Tibial nerve (tissue), 4 donors: ENCODE data around the gene ZNF335. TPM values are rescaled to one million over a fixed set of nuclear protein-coding genes. Genes with fewer than 3 reads are reported as not detected.
A peak's percentile ranks its signal among the peaks of the same experiment; 100 is the strongest.

Source experiments
- DNase-seq, 2 donors: peaks; one replicate each; pipeline ENCODE4 v3.0.0-alpha.2; 2019; ENCODE audit warnings: low spot score in 2 of 2
- H3K27ac ChIP-seq, 4 donors: fragments of 200-600 bp; sonication (generic) in 3 of 4; one replicate each; pipeline ENCODE4 v1.5.1; 2017 to 2019; ENCODE audit warnings: mild to moderate bottlenecking in 1 of 4
- H3K27me3 ChIP-seq, 2 donors: fragments of 200-600 bp; sonication (generic) in 1 of 2; one replicate each; pipeline versions ENCODE4 v1.5.1 to v1.6.0; 2017 to 2019
- H3K36me3 ChIP-seq, 3 donors: fragments of 200-600 bp; sonication (generic); one replicate each; pipeline ENCODE4 v1.5.1; 2018 to 2019
- H3K4me1 ChIP-seq, 4 donors: fragments of 200-600 bp; sonication (generic) in 3 of 4; one replicate each; pipeline ENCODE4 v1.5.1; 2017 to 2019
- H3K4me3 ChIP-seq, 4 donors: fragments of 200-600 bp; sonication (generic) in 3 of 4; one replicate each; pipeline ENCODE4 v1.5.1; 2017 to 2019; ENCODE audit warnings: mild to moderate bottlenecking in 1 of 4, moderate library complexity in 1 of 4
- H3K9me3 ChIP-seq, 4 donors: fragments of 200-600 bp; sonication (generic) in 3 of 4; one replicate each; pipeline ENCODE4 v1.5.1; 2017 to 2019
- EP300 ChIP-seq, 2 donors: sonication (generic); formaldehyde crosslinking; IDR thresholded peaks; one replicate each; pipeline ENCODE4 v1.6.1; 2017; ENCODE audit warnings: antibody characterized with exemption in 2 of 2, mild to moderate bottlenecking in 1 of 2
- POLR2A ChIP-seq, 2 donors: fragments of 450-650 bp; IDR thresholded peaks; one replicate each; pipeline ENCODE4 v1.6.1; 2017; ENCODE audit warnings: antibody characterized with exemption in 2 of 2, mild to moderate bottlenecking in 2 of 2, moderate library complexity in 2 of 2
- WGBS, 2 donors: methylation state at CpG; one replicate each; pipeline ENCODE4 v1.1.5; 2018; 5-methylcytosine and 5-hydroxymethylcytosine counted together
- total RNA-seq, 4 donors: library from RNA; depleted of rRNA; stranded (reverse); fragments of >200 nt; gene quantifications; one replicate each; pipeline ENCODE4 v1.1.0, GENCODE V29; 2016
- TF ChIP-seq, protein P1 (sequence below), 5 experiments: fragments of 200-600 bp in 3 of 5; fragments of 450-650 bp in 2 of 5; sonication (generic) in 3 of 5; IDR thresholded peaks; one replicate each; pipeline ENCODE4 v1.5.1; 2016 to 2019; ENCODE audit warnings: antibody characterized with exemption in 5 of 5, mild to moderate bottlenecking in 3 of 5, moderate library complexity in 2 of 5

ZNF335 gene
- total RNA-seq, 4 donors from 2014 or later: 24.3 to 42.3 (median 28.6) TPM

GRCh38 chr20:45947110-45947866 lies 24.7 kb downstream of the ZNF335 start:
- Histone ChIP-seq H3K27me3 (no peaks in the 10 kb centered on the region), H3K27ac (peak overlapping the region in 2 of 4 donors; percentile 72 to 82), H3K4me3 (no peak overlapping the region), H3K36me3 (peaks cover 3 to 100% (median 68%) of the 10 kb centered on the region in 3 donors), H3K4me1 (peaks cover 0 to 26% (median 2%) of the 10 kb centered on the region in 4 donors), H3K9me3 (no peaks in the 10 kb centered on the region)
- no peak for DNase-seq
- no peak for TF ChIP-seq POLR2A (IDR thresholded peaks at IDR 0.05)
- TF ChIP-seq, protein P1, sequence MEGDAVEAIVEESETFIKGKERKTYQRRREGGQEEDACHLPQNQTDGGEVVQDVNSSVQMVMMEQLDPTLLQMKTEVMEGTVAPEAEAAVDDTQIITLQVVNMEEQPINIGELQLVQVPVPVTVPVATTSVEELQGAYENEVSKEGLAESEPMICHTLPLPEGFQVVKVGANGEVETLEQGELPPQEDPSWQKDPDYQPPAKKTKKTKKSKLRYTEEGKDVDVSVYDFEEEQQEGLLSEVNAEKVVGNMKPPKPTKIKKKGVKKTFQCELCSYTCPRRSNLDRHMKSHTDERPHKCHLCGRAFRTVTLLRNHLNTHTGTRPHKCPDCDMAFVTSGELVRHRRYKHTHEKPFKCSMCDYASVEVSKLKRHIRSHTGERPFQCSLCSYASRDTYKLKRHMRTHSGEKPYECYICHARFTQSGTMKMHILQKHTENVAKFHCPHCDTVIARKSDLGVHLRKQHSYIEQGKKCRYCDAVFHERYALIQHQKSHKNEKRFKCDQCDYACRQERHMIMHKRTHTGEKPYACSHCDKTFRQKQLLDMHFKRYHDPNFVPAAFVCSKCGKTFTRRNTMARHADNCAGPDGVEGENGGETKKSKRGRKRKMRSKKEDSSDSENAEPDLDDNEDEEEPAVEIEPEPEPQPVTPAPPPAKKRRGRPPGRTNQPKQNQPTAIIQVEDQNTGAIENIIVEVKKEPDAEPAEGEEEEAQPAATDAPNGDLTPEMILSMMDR (IDR thresholded peaks at IDR 0.05): no peak
- TF ChIP-seq EP300 (IDR thresholded peaks at IDR 0.05): no peak
- 78 to 79% methylated on average over 24 to 28 of the region's 29 CpGs for WGBS, 2 donors

GRCh38 chr20:45946149-45946970 lies 25.6 kb downstream of the ZNF335 start:
- Histone ChIP-seq H3K27me3 (no peaks in the 10 kb centered on the region), H3K36me3 (peaks cover 0 to 100% (median 60%) of the 10 kb centered on the region in 3 donors), H3K9me3 (no peaks in the 10 kb centered on the region), H3K27ac (peak overlapping the region in 3 of 4 donors; percentile 30 to 82 (median 72)), H3K4me1 (peaks cover 0 to 26% (median 2%) of the 10 kb centered on the region in 4 donors), H3K4me3 (no peak overlapping the region)
- 72 to 85% methylated on average over 15 to 20 of the region's 20 CpGs for WGBS, 2 donors
- peak in 1 of 2 donors; percentile 88 for DNase-seq
- TF ChIP-seq, protein P1 (IDR thresholded peaks at IDR 0.05): no peak
- peak in 1 of 2 donors; percentile 18 for TF ChIP-seq POLR2A (IDR thresholded peaks at IDR 0.05)
- TF ChIP-seq EP300 (IDR thresholded peaks at IDR 0.05): peak; percentile 50 to 85

- H3K4me1 ChIP-seq: peaks cover 0 to 26% (median 2%) of the 10 kb centered on the region in 4 donors
- H3K27ac ChIP-seq: peak overlapping the region in 2 of 4 donors; percentile 72 to 82
- H3K9me3 ChIP-seq: no peaks in the 10 kb centered on the region
- TF ChIP-seq POLR2A (IDR thresholded peaks at IDR 0.05): no peak
- TF ChIP-seq EP300 (IDR thresholded peaks at IDR 0.05): no peak
- TF ChIP-seq, protein P1 (IDR thresholded peaks at IDR 0.05): no peak
- no peaks in the 10 kb centered on the region for H3K27me3 ChIP-seq
- no peak overlapping the region for H3K4me3 ChIP-seq
- 77 to 86% methylated on average over 11 to 13 of the region's 13 CpGs for WGBS, 2 donors
- DNase-seq: no peak
- H3K36me3 ChIP-seq: peaks cover 4 to 100% (median 59%) of the 10 kb centered on the region in 3 donors
These were observed 26.3 kb downstream of the ZNF335 start for GRCh38 chr20:45945678-45946148.

GRCh38 chr20:45944965-45945677 lies 26.9 kb downstream of the ZNF335 start:
- Histone ChIP-seq H3K36me3 (peaks cover 9 to 100% (median 60%) of the 10 kb centered on the region in 3 donors), H3K4me3 (no peak overlapping the region), H3K27me3 (no peaks in the 10 kb centered on the region), H3K27ac (peak overlapping the region in 1 of 4 donors; percentile 82), H3K9me3 (no peaks in the 10 kb centered on the region), H3K4me1 (peaks cover 0 to 26% (median 2%) of the 10 kb centered on the region in 4 donors)
- TF ChIP-seq EP300 (IDR thresholded peaks at IDR 0.05) (no peak), POLR2A (IDR thresholded peaks at IDR 0.05) (no peak)
- TF ChIP-seq, protein P1 (IDR thresholded peaks at IDR 0.05): no peak
- WGBS, 2 donors: 86 to 89% methylated on average over 19 of the region's 19 CpGs
- no peak for DNase-seq
